GM23338 (cell line): Measurements from ENCODE around the gene CDH15. TPM values are rescaled to one million over a fixed set of nuclear protein-coding genes. Genes with fewer than 3 reads are reported as not detected.

Experiments
- ATAC-seq: fragments of 200-7000 bp; cut with Tn5 transposase; 3 replicates; pipeline ENCODE4 v1.9.1; 2020
- DNase-seq: peaks from one replicate; pipeline ENCODE4 v3.0.0-alpha.2; 2015; ENCODE audit warnings: low spot score
- H2AFZ ChIP-seq: fragments of 200-600 bp; sonication (generic); 2 replicates; pipeline ENCODE4 v1.8.0; 2016; ENCODE audit warnings: antibody characterized with exemption, mild to moderate bottlenecking, moderate library complexity
- H3F3A ChIP-seq: fragments of 200-600 bp; sonication (generic); replicated peaks from 2 replicates; pipeline ENCODE4 v1.8.0; 2017; ENCODE audit warnings: antibody characterized with exemption, mixed run types, low read depth
- H3K27ac ChIP-seq: fragments of 200-600 bp; sonication (generic); 2 replicates; pipeline ENCODE4 v1.6.1; 2016; ENCODE audit warnings: low read depth
- H3K27me3 ChIP-seq: fragments of 200-600 bp; sonication (generic); 2 replicates; pipeline ENCODE4 v1.8.0; 2016; ENCODE audit warnings: mild to moderate bottlenecking, mixed run types, moderate library complexity; ENCODE audit not compliant: insufficient read depth
- H3K36me3 ChIP-seq: fragments of 200-600 bp; sonication (generic); 2 replicates; pipeline ENCODE4 v1.8.0; 2016; ENCODE audit warnings: mild to moderate bottlenecking; ENCODE audit not compliant: insufficient read depth
- H3K4me1 ChIP-seq: fragments of 200-600 bp; sonication (generic); 2 replicates; pipeline ENCODE4 v1.8.0; 2016; ENCODE audit warnings: mild to moderate bottlenecking, moderate library complexity; ENCODE audit not compliant: insufficient read depth
- H3K4me2 ChIP-seq: fragments of 200-600 bp; sonication (generic); 2 replicates; pipeline ENCODE4 v1.7.1; 2017; ENCODE audit warnings: mixed run types
- H3K4me3 ChIP-seq: fragments of 200-600 bp; sonication (generic); 2 replicates; pipeline ENCODE4 v1.6.1; 2016; ENCODE audit warnings: mixed run types
- H3K79me2 ChIP-seq: fragments of 200-600 bp; sonication (generic); replicated peaks from 2 replicates; pipeline ENCODE4 v1.8.0; 2017; ENCODE audit warnings: mild to moderate bottlenecking; ENCODE audit not compliant: insufficient read depth
- H3K9me2 ChIP-seq: fragments of 200-600 bp; sonication (generic); 2 replicates; pipeline ENCODE4 v1.8.0; 2017; ENCODE audit not compliant: insufficient read depth
- H4K20me1 ChIP-seq: fragments of 200-600 bp; sonication (generic); replicated peaks from 2 replicates; pipeline ENCODE4 v1.8.0; 2017; ENCODE audit warnings: mild to moderate bottlenecking; ENCODE audit not compliant: insufficient read depth
- H3K27ac Mint-ChIP-seq: 2 replicates; pipeline ENCODE4 v1.8.0; 2020; ENCODE audit warnings: inconsistent platforms, mild to moderate bottlenecking, moderate library complexity, mixed read lengths
- H3K27me3 Mint-ChIP-seq: 3 replicates; pipeline ENCODE4 v1.8.0; 2022; ENCODE audit warnings: low read depth, mild to moderate bottlenecking, moderate library complexity, mixed read lengths, inconsistent platforms; ENCODE audit not compliant: insufficient read depth, poor library complexity
- H3K36me3 Mint-ChIP-seq: 3 replicates; pipeline ENCODE4 v1.8.0; 2021; ENCODE audit warnings: low read depth, mild to moderate bottlenecking, inconsistent platforms, moderate library complexity, mixed read lengths
- H3K4me1 Mint-ChIP-seq: 3 replicates; pipeline ENCODE4 v1.8.0; 2020; ENCODE audit warnings: mild to moderate bottlenecking, inconsistent platforms, mixed read lengths
- H3K4me3 Mint-ChIP-seq: 3 replicates; pipeline ENCODE4 v1.8.0; 2021; ENCODE audit warnings: moderate library complexity, mild to moderate bottlenecking, inconsistent platforms, mixed read lengths
- H3K9me3 Mint-ChIP-seq: 3 replicates; pipeline ENCODE4 v1.8.0; 2020; ENCODE audit warnings: moderate library complexity, mild to moderate bottlenecking, inconsistent platforms, mixed read lengths
- CREB1 ChIP-seq: fragments of 250-450 bp; sonication (Bioruptor Pico); IDR thresholded peaks from 2 replicates; pipeline ENCODE4 v1.5.0; 2020; ENCODE audit warnings: low read depth, mild to moderate bottlenecking, moderate library complexity
- EZH2 ChIP-seq: fragments of 200-600 bp; sonication (generic); IDR thresholded peaks from one replicate; pipeline ENCODE4 v1.8.0; 2017; ENCODE audit warnings: antibody characterized with exemption, mild to moderate bottlenecking, low read depth; ENCODE audit not compliant: unreplicated experiment
- EZH2phosphoT487 ChIP-seq: fragments of 200-600 bp; sonication (generic); IDR thresholded peaks from one replicate; pipeline ENCODE4 v1.8.1; 2018; ENCODE audit warnings: antibody characterized with exemption; ENCODE audit not compliant: unreplicated experiment
- NANOG ChIP-seq: IDR thresholded peaks from 2 replicates; pipeline ENCODE4 v1.6.1; 2016; ENCODE audit warnings: antibody characterized with exemption, borderline replicate concordance
- POLR2AphosphoS5 ChIP-seq: IDR thresholded peaks from 2 replicates; pipeline ENCODE4 v1.6.1; 2016; ENCODE audit warnings: antibody characterized with exemption, low read depth
- STAT1 ChIP-seq: IDR thresholded peaks from one replicate; pipeline ENCODE4 v1.6.1; 2016; ENCODE audit warnings: antibody characterized with exemption; ENCODE audit not compliant: unreplicated experiment
- ZNF114 ChIP-seq: fragments of 250-450 bp; sonication (Bioruptor Pico); IDR thresholded peaks from 2 replicates; pipeline ENCODE4 v1.5.0; 2020; ENCODE audit warnings: mild to moderate bottlenecking, moderate library complexity
- polyA plus RNA-seq: library from polyadenylated mRNA; unstranded; fragments of >200 nt; fragmentation: Nextera tagmentation; extraction: Ambion mirVana; gene quantifications from 2 replicates; pipeline ENCODE4 v1.2.1, GENCODE V29; 2016
- total RNA-seq: library from RNA; depleted of rRNA; stranded (reverse); fragments of >200 nt; shearing (Covaris generic); gene quantifications from 2 replicates; pipeline ENCODE4 v1.2.3, GENCODE V29; 2014
- TF ChIP-seq, protein P1 (sequence below): fragments of 250-450 bp; sonication (Bioruptor Pico); IDR thresholded peaks from 2 replicates; pipeline ENCODE4 v1.5.0; 2020; ENCODE audit warnings: mild to moderate bottlenecking, moderate library complexity
- TF ChIP-seq, protein P2 (sequence below): IDR thresholded peaks from one replicate; pipeline ENCODE4 v1.6.1; 2018; ENCODE audit warnings: antibody characterized with exemption; ENCODE audit not compliant: unreplicated experiment
- TF ChIP-seq, protein P3 (sequence below): IDR thresholded peaks from 2 replicates; pipeline ENCODE4 v1.6.1; 2016; ENCODE audit warnings: antibody characterized with exemption

CDH15 gene
- total and polyA plus RNA-seq, 2 experiments from 2014 or later, result 0.61 to 1.0 TPM

DNA sequence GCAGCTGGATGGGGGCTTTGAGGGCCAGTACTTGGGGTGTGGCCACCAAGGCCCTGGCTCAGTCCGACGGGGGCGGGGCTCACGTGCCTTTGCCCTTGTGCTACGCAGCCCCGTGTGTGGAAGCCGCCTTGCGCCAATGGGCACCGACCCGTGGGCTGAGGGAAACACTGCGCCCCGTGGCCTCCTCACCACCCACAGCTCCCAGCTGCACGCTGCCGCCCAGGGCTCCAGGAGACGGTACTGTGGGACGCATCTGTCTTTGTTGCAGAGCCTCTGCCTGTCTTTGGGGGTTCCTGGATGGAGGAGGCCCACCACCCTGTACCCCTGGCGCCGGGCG, 7.6 kb downstream of the CDH15 start:
- Histone ChIP-seq H3K36me3 (no peaks in the 10 kb centered on the region), H3K4me2 (no peak overlapping the region), H4K20me1 (no peaks in the 10 kb centered on the region), H3F3A (no peaks in the 10 kb centered on the region), H3K27me3 (no peaks in the 10 kb centered on the region), H3K4me3 (no peak overlapping the region), H3K27ac (no peak overlapping the region), H2AFZ (no peak overlapping the region), H3K79me2 (no peaks in the 10 kb centered on the region), H3K4me1 (no peaks in the 10 kb centered on the region), H3K9me2 (no peaks in the 10 kb centered on the region)
- H3K4me3 Mint-ChIP-seq, result no peak overlapping the region
- DNase-seq (no peak), ATAC-seq (no peak; the same call in 2 of the 3 replicates)
- TF ChIP-seq CREB1, result no peak
- TF ChIP-seq, protein P1, sequence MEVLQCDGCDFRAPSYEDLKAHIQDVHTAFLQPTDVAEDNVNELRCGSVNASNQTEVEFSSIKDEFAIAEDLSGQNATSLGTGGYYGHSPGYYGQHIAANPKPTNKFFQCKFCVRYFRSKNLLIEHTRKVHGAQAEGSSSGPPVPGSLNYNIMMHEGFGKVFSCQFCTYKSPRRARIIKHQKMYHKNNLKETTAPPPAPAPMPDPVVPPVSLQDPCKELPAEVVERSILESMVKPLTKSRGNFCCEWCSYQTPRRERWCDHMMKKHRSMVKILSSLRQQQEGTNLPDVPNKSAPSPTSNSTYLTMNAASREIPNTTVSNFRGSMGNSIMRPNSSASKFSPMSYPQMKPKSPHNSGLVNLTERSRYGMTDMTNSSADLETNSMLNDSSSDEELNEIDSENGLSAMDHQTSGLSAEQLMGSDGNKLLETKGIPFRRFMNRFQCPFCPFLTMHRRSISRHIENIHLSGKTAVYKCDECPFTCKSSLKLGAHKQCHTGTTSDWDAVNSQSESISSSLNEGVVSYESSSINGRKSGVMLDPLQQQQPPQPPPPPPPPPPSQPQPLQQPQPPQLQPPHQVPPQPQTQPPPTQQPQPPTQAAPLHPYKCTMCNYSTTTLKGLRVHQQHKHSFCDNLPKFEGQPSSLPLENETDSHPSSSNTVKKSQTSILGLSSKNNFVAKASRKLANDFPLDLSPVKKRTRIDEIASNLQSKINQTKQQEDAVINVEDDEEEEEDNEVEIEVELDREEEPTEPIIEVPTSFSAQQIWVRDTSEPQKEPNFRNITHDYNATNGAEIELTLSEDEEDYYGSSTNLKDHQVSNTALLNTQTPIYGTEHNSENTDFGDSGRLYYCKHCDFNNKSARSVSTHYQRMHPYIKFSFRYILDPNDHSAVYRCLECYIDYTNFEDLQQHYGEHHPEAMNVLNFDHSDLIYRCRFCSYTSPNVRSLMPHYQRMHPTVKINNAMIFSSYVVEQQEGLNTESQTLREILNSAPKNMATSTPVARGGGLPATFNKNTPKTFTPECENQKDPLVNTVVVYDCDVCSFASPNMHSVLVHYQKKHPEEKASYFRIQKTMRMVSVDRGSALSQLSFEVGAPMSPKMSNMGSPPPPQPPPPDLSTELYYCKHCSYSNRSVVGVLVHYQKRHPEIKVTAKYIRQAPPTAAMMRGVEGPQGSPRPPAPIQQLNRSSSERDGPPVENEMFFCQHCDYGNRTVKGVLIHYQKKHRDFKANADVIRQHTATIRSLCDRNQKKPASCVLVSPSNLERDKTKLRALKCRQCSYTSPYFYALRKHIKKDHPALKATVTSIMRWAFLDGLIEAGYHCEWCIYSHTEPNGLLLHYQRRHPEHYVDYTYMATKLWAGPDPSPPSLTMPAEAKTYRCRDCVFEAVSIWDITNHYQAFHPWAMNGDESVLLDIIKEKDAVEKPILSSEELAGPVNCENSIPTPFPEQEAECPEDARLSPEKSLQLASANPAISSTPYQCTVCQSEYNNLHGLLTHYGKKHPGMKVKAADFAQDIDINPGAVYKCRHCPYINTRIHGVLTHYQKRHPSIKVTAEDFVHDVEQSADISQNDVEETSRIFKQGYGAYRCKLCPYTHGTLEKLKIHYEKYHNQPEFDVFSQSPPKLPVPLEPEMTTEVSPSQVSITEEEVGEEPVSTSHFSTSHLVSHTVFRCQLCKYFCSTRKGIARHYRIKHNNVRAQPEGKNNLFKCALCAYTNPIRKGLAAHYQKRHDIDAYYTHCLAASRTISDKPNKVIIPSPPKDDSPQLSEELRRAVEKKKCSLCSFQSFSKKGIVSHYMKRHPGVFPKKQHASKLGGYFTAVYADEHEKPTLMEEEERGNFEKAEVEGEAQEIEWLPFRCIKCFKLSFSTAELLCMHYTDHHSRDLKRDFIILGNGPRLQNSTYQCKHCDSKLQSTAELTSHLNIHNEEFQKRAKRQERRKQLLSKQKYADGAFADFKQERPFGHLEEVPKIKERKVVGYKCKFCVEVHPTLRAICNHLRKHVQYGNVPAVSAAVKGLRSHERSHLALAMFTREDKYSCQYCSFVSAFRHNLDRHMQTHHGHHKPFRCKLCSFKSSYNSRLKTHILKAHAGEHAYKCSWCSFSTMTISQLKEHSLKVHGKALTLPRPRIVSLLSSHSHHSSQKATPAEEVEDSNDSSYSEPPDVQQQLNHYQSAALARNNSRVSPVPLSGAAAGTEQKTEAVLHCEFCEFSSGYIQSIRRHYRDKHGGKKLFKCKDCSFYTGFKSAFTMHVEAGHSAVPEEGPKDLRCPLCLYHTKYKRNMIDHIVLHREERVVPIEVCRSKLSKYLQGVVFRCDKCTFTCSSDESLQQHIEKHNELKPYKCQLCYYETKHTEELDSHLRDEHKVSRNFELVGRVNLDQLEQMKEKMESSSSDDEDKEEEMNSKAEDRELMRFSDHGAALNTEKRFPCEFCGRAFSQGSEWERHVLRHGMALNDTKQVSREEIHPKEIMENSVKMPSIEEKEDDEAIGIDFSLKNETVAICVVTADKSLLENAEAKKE (CRISPR knock-in tag), result no peak
- TF ChIP-seq POLR2AphosphoS5, result no peak
- TF ChIP-seq ZNF114 (CRISPR knock-in tag), result no peak
- TF ChIP-seq NANOG, result no peak
- TF ChIP-seq EZH2phosphoT487, result no peak
- no peak for TF ChIP-seq EZH2
- no peak for TF ChIP-seq STAT1
- TF ChIP-seq, protein P2, sequence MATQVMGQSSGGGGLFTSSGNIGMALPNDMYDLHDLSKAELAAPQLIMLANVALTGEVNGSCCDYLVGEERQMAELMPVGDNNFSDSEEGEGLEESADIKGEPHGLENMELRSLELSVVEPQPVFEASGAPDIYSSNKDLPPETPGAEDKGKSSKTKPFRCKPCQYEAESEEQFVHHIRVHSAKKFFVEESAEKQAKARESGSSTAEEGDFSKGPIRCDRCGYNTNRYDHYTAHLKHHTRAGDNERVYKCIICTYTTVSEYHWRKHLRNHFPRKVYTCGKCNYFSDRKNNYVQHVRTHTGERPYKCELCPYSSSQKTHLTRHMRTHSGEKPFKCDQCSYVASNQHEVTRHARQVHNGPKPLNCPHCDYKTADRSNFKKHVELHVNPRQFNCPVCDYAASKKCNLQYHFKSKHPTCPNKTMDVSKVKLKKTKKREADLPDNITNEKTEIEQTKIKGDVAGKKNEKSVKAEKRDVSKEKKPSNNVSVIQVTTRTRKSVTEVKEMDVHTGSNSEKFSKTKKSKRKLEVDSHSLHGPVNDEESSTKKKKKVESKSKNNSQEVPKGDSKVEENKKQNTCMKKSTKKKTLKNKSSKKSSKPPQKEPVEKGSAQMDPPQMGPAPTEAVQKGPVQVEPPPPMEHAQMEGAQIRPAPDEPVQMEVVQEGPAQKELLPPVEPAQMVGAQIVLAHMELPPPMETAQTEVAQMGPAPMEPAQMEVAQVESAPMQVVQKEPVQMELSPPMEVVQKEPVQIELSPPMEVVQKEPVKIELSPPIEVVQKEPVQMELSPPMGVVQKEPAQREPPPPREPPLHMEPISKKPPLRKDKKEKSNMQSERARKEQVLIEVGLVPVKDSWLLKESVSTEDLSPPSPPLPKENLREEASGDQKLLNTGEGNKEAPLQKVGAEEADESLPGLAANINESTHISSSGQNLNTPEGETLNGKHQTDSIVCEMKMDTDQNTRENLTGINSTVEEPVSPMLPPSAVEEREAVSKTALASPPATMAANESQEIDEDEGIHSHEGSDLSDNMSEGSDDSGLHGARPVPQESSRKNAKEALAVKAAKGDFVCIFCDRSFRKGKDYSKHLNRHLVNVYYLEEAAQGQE, result no peak
- TF ChIP-seq, protein P3, sequence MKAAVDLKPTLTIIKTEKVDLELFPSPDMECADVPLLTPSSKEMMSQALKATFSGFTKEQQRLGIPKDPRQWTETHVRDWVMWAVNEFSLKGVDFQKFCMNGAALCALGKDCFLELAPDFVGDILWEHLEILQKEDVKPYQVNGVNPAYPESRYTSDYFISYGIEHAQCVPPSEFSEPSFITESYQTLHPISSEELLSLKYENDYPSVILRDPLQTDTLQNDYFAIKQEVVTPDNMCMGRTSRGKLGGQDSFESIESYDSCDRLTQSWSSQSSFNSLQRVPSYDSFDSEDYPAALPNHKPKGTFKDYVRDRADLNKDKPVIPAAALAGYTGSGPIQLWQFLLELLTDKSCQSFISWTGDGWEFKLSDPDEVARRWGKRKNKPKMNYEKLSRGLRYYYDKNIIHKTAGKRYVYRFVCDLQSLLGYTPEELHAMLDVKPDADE, result no peak
- H3K27ac Mint-ChIP-seq, result no peak overlapping the region
- H3K9me3 Mint-ChIP-seq, result no peaks in the 10 kb centered on the region
- no peaks in the 10 kb centered on the region for H3K36me3 Mint-ChIP-seq
- peaks cover 6% of the 10 kb centered on the region for H3K27me3 Mint-ChIP-seq
- peaks cover 3% of the 10 kb centered on the region for H3K4me1 Mint-ChIP-seq
